ENCODE measurements around the gene G2E3.
"Not testable (repeated sequence)": the region's sequence is repeated elsewhere in the genome, so short reads cannot be mapped to it uniquely, and the experiment has no call there.

DNA sequence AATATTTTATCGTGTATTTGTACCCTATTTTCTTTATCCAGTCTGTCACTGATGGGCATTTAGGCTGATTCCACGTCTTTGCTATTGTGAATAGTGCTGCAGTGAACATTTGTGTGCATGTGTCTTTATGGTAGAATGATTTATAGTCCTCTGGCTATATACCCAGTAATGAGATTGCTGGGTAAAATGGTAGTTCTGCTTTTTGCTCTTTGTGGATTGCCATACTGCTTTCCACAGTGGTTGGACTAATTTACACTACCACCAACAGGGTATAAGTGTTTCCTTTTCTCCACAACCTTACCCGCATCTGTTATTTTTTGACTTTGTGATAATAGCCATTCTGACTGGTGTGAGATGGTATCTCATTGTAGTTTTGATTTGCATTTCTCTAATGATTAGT lies 15.8 kb downstream of the G2E3 start:
- not testable (repeated sequence) for TF ChIP-seq CTCF, POLR2A (IDR thresholded peaks at IDR 0.05)
